ENCODE measurements around the gene TRAPPC2L. TPM values are rescaled to one million over a fixed set of nuclear protein-coding genes. Genes with fewer than 3 reads are reported as not detected.

Gene TRAPPC2L
- total RNA-seq, 1 donor from 2014 or later: 74.0 TPM

DNA sequence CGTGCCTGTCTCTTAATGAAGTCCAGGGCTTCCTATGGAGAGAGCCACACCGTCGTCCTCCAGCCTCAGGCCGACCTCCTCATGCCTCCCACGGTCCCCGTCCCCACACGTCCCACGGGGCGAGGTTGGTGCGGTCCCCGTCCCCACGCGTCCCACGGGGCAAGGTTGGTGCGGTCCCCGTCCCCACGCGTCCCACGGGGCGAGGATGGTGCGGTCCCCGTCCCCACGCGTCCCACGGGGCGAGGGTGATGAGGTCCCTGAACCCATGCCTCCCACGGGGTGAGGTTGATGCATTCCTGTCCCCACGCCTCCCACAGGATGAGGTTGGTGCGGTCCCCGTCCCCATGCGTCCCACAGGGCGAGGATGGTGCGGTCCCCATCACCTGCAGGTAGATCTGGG, 21.1 kb upstream of the TRAPPC2L start:
- H3K36me3 Mint-ChIP-seq (ENCODE audit: unreplicated experiment): peaks cover 6% of the 10 kb centered on the region
- H3K4me1 Mint-ChIP-seq (ENCODE audit: unreplicated experiment): no peaks in the 10 kb centered on the region
- H3K4me3 Mint-ChIP-seq (ENCODE audit: unreplicated experiment): no peak overlapping the region
- no peaks in the 10 kb centered on the region for H3K27me3 Mint-ChIP-seq (ENCODE audit: unreplicated experiment)
- no peak overlapping the region for H3K27ac Mint-ChIP-seq (ENCODE audit: unreplicated experiment)
- DNase-seq (ENCODE audit: extremely low spot score, unreplicated experiment): no peak
- H3K9me3 Mint-ChIP-seq (ENCODE audit: unreplicated experiment): no peaks in the 10 kb centered on the region
- TF ChIP-seq, protein P1, sequence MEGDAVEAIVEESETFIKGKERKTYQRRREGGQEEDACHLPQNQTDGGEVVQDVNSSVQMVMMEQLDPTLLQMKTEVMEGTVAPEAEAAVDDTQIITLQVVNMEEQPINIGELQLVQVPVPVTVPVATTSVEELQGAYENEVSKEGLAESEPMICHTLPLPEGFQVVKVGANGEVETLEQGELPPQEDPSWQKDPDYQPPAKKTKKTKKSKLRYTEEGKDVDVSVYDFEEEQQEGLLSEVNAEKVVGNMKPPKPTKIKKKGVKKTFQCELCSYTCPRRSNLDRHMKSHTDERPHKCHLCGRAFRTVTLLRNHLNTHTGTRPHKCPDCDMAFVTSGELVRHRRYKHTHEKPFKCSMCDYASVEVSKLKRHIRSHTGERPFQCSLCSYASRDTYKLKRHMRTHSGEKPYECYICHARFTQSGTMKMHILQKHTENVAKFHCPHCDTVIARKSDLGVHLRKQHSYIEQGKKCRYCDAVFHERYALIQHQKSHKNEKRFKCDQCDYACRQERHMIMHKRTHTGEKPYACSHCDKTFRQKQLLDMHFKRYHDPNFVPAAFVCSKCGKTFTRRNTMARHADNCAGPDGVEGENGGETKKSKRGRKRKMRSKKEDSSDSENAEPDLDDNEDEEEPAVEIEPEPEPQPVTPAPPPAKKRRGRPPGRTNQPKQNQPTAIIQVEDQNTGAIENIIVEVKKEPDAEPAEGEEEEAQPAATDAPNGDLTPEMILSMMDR (IDR thresholded peaks at IDR 0.05): no peak

DNA sequence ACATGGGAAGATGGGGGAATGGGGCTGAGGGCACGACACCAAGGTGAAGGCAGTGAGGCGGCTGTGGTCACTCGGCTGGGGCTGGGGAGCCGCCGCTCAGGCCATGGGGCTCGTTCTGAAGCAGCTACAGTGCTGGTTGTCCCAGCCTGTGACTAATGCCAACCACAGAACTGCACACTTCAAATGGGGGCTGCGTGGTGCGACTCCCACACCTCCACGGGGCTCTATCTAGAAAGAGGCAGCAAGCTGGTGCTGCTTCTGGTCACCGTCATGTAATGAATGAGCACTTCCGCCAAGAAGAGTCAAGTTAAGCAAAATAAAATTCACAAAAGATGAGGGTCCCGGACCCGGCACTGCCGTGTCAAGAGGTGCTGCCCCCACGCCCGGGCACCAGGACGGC, 20.1 kb upstream of the TRAPPC2L start:
- no peak overlapping the region for H3K4me3 Mint-ChIP-seq (ENCODE audit: unreplicated experiment)
- H3K9me3 Mint-ChIP-seq (ENCODE audit: unreplicated experiment): no peaks in the 10 kb centered on the region
- TF ChIP-seq, protein P1 (IDR thresholded peaks at IDR 0.05): no peak
- DNase-seq (ENCODE audit: extremely low spot score, unreplicated experiment): no peak
- H3K36me3 Mint-ChIP-seq (ENCODE audit: unreplicated experiment): peaks cover 6% of the 10 kb centered on the region
- H3K4me1 Mint-ChIP-seq (ENCODE audit: unreplicated experiment): no peaks in the 10 kb centered on the region
- no peak overlapping the region for H3K27ac Mint-ChIP-seq (ENCODE audit: unreplicated experiment)
- H3K27me3 Mint-ChIP-seq (ENCODE audit: unreplicated experiment): no peaks in the 10 kb centered on the region

DNA sequence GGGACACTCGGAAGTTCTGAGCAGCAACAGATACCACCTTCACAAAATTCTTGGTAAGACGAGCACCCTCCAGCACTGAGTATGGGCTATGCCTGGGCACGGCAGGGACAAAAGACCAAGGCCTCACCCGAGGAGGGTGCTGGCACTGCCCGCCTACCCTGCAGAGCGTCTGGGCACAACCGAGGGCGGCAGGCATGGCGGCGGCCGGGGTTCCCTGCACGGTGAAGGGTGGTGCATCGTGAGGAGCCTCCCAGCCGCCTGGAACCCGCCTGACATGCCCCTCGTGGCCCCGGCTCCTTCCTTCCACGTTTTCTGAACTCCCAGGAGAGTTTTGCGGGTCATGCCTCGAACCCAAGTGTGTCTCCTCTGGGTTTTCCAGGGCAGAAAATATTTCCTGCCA, 19.1 kb upstream of the TRAPPC2L start:
- Mint-ChIP-seq H3K27ac (ENCODE audit: unreplicated experiment) (no peak overlapping the region), H3K9me3 (ENCODE audit: unreplicated experiment) (no peaks in the 10 kb centered on the region), H3K27me3 (ENCODE audit: unreplicated experiment) (no peaks in the 10 kb centered on the region), H3K4me1 (ENCODE audit: unreplicated experiment) (no peaks in the 10 kb centered on the region), H3K4me3 (ENCODE audit: unreplicated experiment) (no peak overlapping the region), H3K36me3 (ENCODE audit: unreplicated experiment) (peaks cover 6% of the 10 kb centered on the region)
- TF ChIP-seq, protein P1 (IDR thresholded peaks at IDR 0.05): no peak
- no peak for DNase-seq (ENCODE audit: extremely low spot score, unreplicated experiment)

DNA sequence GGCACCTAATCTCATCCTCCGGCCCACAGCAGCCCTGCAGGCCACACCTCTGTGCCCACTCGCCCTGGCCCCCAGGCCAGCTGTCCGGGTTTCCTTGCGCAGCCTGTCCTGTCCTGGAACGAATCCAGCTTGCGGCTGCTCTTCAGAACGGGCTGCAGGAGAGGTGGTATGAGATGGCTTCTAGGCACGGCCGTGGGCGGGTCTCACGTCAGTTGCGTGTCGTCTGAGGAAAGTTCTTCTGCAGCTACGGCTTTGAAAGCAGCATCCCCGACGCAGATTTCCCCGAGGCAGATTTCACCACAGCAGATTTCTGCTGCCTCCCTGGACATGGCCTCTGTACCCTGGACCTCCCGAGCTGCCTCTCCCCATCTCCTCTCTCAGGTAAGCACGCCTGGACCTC, 18.4 kb upstream of the TRAPPC2L start:
- no peak overlapping the region for H3K27ac Mint-ChIP-seq (ENCODE audit: unreplicated experiment)
- peaks cover 6% of the 10 kb centered on the region for H3K36me3 Mint-ChIP-seq (ENCODE audit: unreplicated experiment)
- TF ChIP-seq, protein P1 (IDR thresholded peaks at IDR 0.05): no peak
- H3K9me3 Mint-ChIP-seq (ENCODE audit: unreplicated experiment): no peaks in the 10 kb centered on the region
- no peak for DNase-seq (ENCODE audit: extremely low spot score, unreplicated experiment)
- H3K4me3 Mint-ChIP-seq (ENCODE audit: unreplicated experiment): no peak overlapping the region
- H3K27me3 Mint-ChIP-seq (ENCODE audit: unreplicated experiment): no peaks in the 10 kb centered on the region
- H3K4me1 Mint-ChIP-seq (ENCODE audit: unreplicated experiment): no peaks in the 10 kb centered on the region

DNA sequence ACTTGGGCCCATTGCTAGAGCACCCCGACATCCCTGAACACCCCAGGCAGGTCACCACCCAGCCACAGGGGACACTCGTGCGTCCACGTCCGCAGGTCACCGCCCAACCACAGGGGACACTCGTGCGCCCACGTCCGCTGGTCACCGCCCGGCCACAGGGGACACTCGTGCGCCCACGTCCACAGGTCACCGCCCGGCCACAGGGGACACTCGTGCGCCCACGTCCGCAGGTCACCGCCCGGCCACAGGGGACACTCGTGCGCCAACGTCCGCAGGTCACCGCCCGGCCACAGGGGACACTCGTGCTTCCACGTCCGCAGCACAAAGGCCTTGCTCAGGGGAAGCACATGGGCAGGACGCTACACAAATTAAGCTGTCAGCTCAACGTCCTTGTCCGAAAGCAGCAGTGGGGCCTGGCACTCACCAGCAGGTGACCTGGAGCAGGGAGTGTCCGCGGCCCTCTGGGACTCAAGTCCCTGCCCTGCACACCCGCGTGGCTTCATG, 17.8 kb upstream of the TRAPPC2L start:
- Mint-ChIP-seq H3K4me3 (ENCODE audit: unreplicated experiment) (no peak overlapping the region), H3K27ac (ENCODE audit: unreplicated experiment) (no peak overlapping the region), H3K36me3 (ENCODE audit: unreplicated experiment) (peaks cover 6% of the 10 kb centered on the region), H3K27me3 (ENCODE audit: unreplicated experiment) (no peaks in the 10 kb centered on the region), H3K4me1 (ENCODE audit: unreplicated experiment) (no peaks in the 10 kb centered on the region), H3K9me3 (ENCODE audit: unreplicated experiment) (no peaks in the 10 kb centered on the region)
- no peak for DNase-seq (ENCODE audit: extremely low spot score, unreplicated experiment)
- TF ChIP-seq, protein P1 (IDR thresholded peaks at IDR 0.05): no peak

Data from osteocyte (in vitro differentiated cells).